ENCODE measurements around the gene PELI2.

DNA sequence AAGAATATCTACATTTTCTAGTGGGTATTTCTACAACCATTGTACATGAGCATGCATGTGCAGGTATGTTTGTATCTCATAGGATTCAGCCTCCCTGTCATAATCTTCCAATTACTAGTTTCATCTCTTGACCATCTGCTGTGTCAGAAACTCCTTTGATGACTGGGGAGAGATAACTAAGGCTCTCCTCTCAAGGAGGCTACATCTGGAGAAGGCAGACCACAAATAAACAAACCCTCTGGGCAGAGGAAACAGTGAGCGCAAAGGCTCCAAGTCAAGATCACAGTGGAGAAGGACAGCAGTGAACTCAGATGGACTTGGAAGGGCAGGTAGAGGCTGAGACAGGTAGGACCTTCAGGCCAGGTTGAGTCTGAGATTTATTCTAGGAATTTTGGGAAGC is 166.4 kb downstream of the PELI2 start:
- TF ChIP-seq, protein P1, sequence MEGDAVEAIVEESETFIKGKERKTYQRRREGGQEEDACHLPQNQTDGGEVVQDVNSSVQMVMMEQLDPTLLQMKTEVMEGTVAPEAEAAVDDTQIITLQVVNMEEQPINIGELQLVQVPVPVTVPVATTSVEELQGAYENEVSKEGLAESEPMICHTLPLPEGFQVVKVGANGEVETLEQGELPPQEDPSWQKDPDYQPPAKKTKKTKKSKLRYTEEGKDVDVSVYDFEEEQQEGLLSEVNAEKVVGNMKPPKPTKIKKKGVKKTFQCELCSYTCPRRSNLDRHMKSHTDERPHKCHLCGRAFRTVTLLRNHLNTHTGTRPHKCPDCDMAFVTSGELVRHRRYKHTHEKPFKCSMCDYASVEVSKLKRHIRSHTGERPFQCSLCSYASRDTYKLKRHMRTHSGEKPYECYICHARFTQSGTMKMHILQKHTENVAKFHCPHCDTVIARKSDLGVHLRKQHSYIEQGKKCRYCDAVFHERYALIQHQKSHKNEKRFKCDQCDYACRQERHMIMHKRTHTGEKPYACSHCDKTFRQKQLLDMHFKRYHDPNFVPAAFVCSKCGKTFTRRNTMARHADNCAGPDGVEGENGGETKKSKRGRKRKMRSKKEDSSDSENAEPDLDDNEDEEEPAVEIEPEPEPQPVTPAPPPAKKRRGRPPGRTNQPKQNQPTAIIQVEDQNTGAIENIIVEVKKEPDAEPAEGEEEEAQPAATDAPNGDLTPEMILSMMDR (IDR thresholded peaks at IDR 0.05) = no peak
- TF ChIP-seq POLR2A (IDR thresholded peaks at IDR 0.05) (no peak), POLR2AphosphoS5 (IDR thresholded peaks at IDR 0.05) (no peak)

All from prostate gland (tissue), 2 donors.